Thyroid gland (tissue), 4 donors: Measurements from ENCODE around the gene CCDC15.

ENCODE experiments used
- CTCF ChIP-seq, 6 experiments: fragments of 200-600 bp in 3 of 6; fragments of 450-650 bp in 3 of 6; sonication (generic) in 3 of 6; IDR thresholded peaks; one replicate each; pipeline ENCODE4 v1.5.1; 2016 to 2019; ENCODE audit warnings: antibody characterized with exemption in 6 of 6, mild to moderate bottlenecking in 2 of 6, inconsistent platforms in 1 of 6, moderate library complexity in 1 of 6
- POLR2A ChIP-seq, 2 donors: fragments of 450-650 bp; IDR thresholded peaks; one replicate each; pipeline ENCODE4 v1.6.1; 2017; ENCODE audit warnings: antibody characterized with exemption in 2 of 2, mild to moderate bottlenecking in 2 of 2, moderate library complexity in 1 of 2

GRCh38 chr11:125090816-125091215, 136.8 kb downstream of the CCDC15 start:
- TF ChIP-seq CTCF (IDR thresholded peaks at IDR 0.05) (no peak), POLR2A (IDR thresholded peaks at IDR 0.05) (no peak)
